ENCODE results near the gene ASPA.

Gene ASPA

DNA sequence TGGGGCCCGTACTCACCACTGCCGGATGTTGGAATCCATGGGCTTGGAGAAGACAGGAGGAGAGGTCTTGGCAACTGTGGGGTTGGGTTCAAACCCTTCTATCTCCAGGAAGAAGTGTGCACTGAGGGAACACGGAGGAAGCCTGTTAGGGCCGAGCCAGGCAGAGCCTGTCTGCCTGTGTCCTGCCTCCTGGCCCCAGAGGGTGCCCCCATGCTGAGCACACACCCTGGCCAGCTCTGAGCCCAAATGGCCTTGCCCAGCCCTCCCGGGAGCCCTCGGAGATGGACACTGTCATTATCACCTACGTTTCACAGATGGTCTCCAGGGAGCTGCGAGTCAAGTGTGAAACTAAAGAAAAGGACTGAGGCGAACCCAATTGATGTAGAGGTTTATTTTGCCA, 69.4 kb downstream of the ASPA start:
- TF ChIP-seq ZFX (IDR thresholded peaks at IDR 0.05; ENCODE audit: borderline replicate concordance) (no peak), CTCF (IDR thresholded peaks at IDR 0.05) (no peak)
- H3K27ac ChIP-seq: no peak overlapping the region

DNA sequence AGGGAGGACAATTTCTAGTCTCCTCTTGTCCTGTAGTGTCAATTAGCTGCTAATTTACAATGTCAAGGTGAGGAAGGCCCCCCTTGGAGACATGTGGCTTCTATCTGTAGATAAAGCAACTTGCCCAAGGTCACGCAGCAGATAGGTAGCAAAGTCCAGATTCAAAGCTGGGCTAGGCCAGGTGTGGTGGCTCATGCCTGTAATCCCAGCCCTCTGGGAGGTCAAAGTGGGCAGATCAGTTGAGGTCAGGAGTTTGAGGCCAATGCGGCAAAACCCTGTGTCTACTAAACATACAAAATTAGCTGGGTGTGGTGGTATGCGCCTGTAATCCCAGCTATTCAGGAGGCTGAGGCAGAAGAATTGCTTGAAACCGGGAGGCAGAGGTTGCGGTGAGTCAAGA, 70.7 kb downstream of the ASPA start:
- TF ChIP-seq CTCF (IDR thresholded peaks at IDR 0.05): no peak
- no peak for TF ChIP-seq ZFX (IDR thresholded peaks at IDR 0.05; ENCODE audit: borderline replicate concordance)
- no peak overlapping the region for H3K27ac ChIP-seq

- TF ChIP-seq ZFX (IDR thresholded peaks at IDR 0.05; ENCODE audit: borderline replicate concordance) (no peak), CTCF (IDR thresholded peaks at IDR 0.05) (no peak)
Observed at GRCh38 chr17:3546997-3547396, 71.2 kb downstream of the ASPA start.

GRCh38 chr17:3547628-3548027, 71.8 kb downstream of the ASPA start:
- TF ChIP-seq ZFX (IDR thresholded peaks at IDR 0.05; ENCODE audit: borderline replicate concordance): no peak
- no peak for TF ChIP-seq CTCF (IDR thresholded peaks at IDR 0.05)
- H3K27ac ChIP-seq: no peak overlapping the region

More at GRCh38 chr17:3546997-3547396, 71.2 kb downstream of the ASPA start:
- H3K27ac ChIP-seq: no peak overlapping the region

- TF ChIP-seq ZFX (IDR thresholded peaks at IDR 0.05; ENCODE audit: borderline replicate concordance) (no peak), CTCF (IDR thresholded peaks at IDR 0.05) (no peak)
Observed at GRCh38 chr17:3549610-3550162, 73.9 kb downstream of the ASPA start.

GRCh38 chr17:3551189-3551588, 75.4 kb downstream of the ASPA start:
- no peak overlapping the region for H3K27ac ChIP-seq
- no peak for TF ChIP-seq ZFX (IDR thresholded peaks at IDR 0.05; ENCODE audit: borderline replicate concordance)
- no peak for TF ChIP-seq CTCF (IDR thresholded peaks at IDR 0.05)

More at GRCh38 chr17:3549610-3550162, 73.9 kb downstream of the ASPA start:
- H3K27ac ChIP-seq: no peak overlapping the region

- H3K27ac ChIP-seq: no peak overlapping the region
- TF ChIP-seq ZFX (IDR thresholded peaks at IDR 0.05; ENCODE audit: borderline replicate concordance) (no peak), CTCF (IDR thresholded peaks at IDR 0.05) (no peak)
Observed at GRCh38 chr17:3552916-3553315, 77.1 kb downstream of the ASPA start.
